DOHH2 (cell line): ENCODE results near the gene SLC7A11.

Experiments used
- H3F3A ChIP-seq: fragments of 200-600 bp; sonication (generic), shearing (Covaris generic); 2 replicates; pipeline ENCODE4 v1.6.0; 2016; ENCODE audit warnings: antibody characterized with exemption, mild to moderate bottlenecking; ENCODE audit not compliant: control insufficient read depth, insufficient read depth
- H3K27ac ChIP-seq: fragments of 200-600 bp; sonication (generic); 2 replicates; pipeline ENCODE4 v1.5.1; 2014; ENCODE audit warnings: low read depth, mild to moderate bottlenecking, low read length, moderate library complexity
- H3K27me3 ChIP-seq: fragments of 200-600 bp; sonication (generic); 2 replicates; pipeline ENCODE4 v1.6.1; 2014; ENCODE audit warnings: mild to moderate bottlenecking, low read length, mixed read lengths; ENCODE audit not compliant: control insufficient read depth
- H3K36me3 ChIP-seq: fragments of 200-600 bp; sonication (generic); 2 replicates; pipeline ENCODE4 v1.6.1; 2014; ENCODE audit warnings: mild to moderate bottlenecking, low read length, moderate library complexity, mixed read lengths; ENCODE audit not compliant: control insufficient read depth
- H3K4me1 ChIP-seq: fragments of 200-600 bp; sonication (generic); 2 replicates; pipeline ENCODE4 v1.6.1; 2014; ENCODE audit warnings: mild to moderate bottlenecking, low read length, mixed read lengths; ENCODE audit not compliant: control insufficient read depth
- H3K4me2 ChIP-seq: fragments of 200-600 bp; sonication (generic); 2 replicates; pipeline ENCODE4 v1.6.0; 2014; ENCODE audit warnings: mild to moderate bottlenecking, low read length, moderate library complexity
- H3K4me3 ChIP-seq: fragments of 200-600 bp; sonication (generic); 2 replicates; pipeline ENCODE4 v1.5.1; 2014; ENCODE audit warnings: mild to moderate bottlenecking, low read length, mixed read lengths
- H3K79me2 ChIP-seq: fragments of 200-600 bp; sonication (generic); 2 replicates; pipeline ENCODE4 v1.6.1; 2014; ENCODE audit warnings: mild to moderate bottlenecking, low read length, mixed read lengths; ENCODE audit not compliant: control insufficient read depth
- H3K9me2 ChIP-seq: fragments of 200-600 bp; sonication (generic); replicated peaks from 2 replicates; pipeline ENCODE4 v1.6.1; 2014; ENCODE audit warnings: mild to moderate bottlenecking, low read length, mixed read lengths; ENCODE audit not compliant: control insufficient read depth
- H3K9me3 ChIP-seq: fragments of 200-600 bp; sonication (generic); 2 replicates; pipeline ENCODE4 v1.6.1; 2014; ENCODE audit warnings: antibody characterized with exemption, low read length, mixed read lengths; ENCODE audit not compliant: control insufficient read depth, insufficient read depth
- H4K20me1 ChIP-seq: fragments of 200-600 bp; sonication (generic); 2 replicates; pipeline ENCODE4 v1.6.0; 2014; ENCODE audit warnings: low read depth, mild to moderate bottlenecking, antibody characterized with exemption, low read length, moderate library complexity; ENCODE audit not compliant: control insufficient read depth, insufficient read depth
- CTCF ChIP-seq: fragments of 200-600 bp; sonication (generic); IDR thresholded peaks from one replicate; pipeline ENCODE4 v1.5.1; 2014; ENCODE audit warnings: antibody characterized with exemption, mild to moderate bottlenecking, low read depth, low read length; ENCODE audit not compliant: poor library complexity, severe bottlenecking
- EZH2phosphoT487 ChIP-seq: fragments of 200-600 bp; sonication (generic); IDR thresholded peaks from 2 replicates; pipeline ENCODE4 v1.6.1; 2017; ENCODE audit warnings: borderline replicate concordance, mild to moderate bottlenecking, antibody characterized with exemption, low read length, moderate library complexity, mixed read lengths

Gene SLC7A11

GRCh38 chr4:138232364-138232763, 9.8 kb downstream of the SLC7A11 start:
- H3K27ac ChIP-seq, result no peak overlapping the region
- H3K9me2 ChIP-seq, result no peaks in the 10 kb centered on the region
- H4K20me1 ChIP-seq, result no peaks in the 10 kb centered on the region
- no peaks in the 10 kb centered on the region for H3K36me3 ChIP-seq
- peaks cover 6% of the 10 kb centered on the region; the same call in 1 of the 2 replicates for H3K4me1 ChIP-seq
- no peaks in the 10 kb centered on the region for H3F3A ChIP-seq
- no peaks in the 10 kb centered on the region for H3K9me3 ChIP-seq
- H3K4me3 ChIP-seq, result no peak overlapping the region
- TF ChIP-seq CTCF (no peak), EZH2phosphoT487 (no peak)
- no peaks in the 10 kb centered on the region for H3K79me2 ChIP-seq
- H3K4me2 ChIP-seq, result no peak overlapping the region
- H3K27me3 ChIP-seq, result no peaks in the 10 kb centered on the region

DNA sequence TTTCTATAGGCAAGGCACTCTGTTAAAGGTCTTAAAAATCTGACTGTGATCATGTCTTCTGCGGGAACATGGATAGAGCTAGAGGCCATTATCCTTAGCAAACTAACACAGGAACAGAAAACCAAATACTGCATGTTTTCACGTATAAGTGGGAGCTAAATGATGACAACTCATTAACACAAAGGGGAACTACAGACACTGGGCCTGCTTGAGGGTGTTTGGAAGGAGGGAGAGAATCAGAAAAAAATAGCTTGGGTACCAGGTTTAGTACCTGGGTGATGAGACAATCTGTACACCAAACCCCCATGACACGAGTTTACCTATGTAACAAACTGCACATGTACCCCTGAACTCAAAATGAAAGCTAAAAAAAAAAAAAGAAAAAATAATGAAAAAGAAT, 12.1 kb downstream of the SLC7A11 start:
- Histone ChIP-seq H3K27ac (no peak overlapping the region), H3K27me3 (no peaks in the 10 kb centered on the region), H3K9me2 (no peaks in the 10 kb centered on the region), H3F3A (no peaks in the 10 kb centered on the region), H3K36me3 (no peaks in the 10 kb centered on the region), H3K79me2 (no peaks in the 10 kb centered on the region), H3K4me2 (no peak overlapping the region), H3K4me3 (no peak overlapping the region), H3K9me3 (no peaks in the 10 kb centered on the region), H3K4me1 (peaks cover 5% of the 10 kb centered on the region; the same call in 1 of the 2 replicates), H4K20me1 (no peaks in the 10 kb centered on the region)
- no peak for TF ChIP-seq CTCF
- no peak for TF ChIP-seq EZH2phosphoT487

DNA sequence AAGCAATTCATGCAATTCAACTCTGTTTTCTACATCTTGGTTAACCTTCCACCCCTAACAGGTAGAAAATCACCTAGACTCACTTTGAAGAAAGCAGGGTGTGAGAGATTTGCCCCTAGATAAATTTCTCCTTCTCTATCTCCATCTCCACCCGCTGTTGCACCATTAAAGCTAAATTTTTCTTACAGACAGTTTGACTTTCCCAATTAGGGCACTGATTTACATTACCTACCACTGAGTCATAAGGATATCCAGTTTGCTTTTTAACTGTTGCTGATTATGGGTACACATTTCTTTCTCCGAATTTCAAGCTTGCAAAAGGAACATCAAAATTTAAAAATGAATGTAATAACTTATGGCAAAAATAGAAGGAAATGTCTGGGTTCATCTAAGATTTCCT, 13.0 kb downstream of the SLC7A11 start:
- H3K4me2 ChIP-seq, result no peak overlapping the region
- H3F3A ChIP-seq, result no peaks in the 10 kb centered on the region
- no peaks in the 10 kb centered on the region for H3K9me2 ChIP-seq
- no peaks in the 10 kb centered on the region for H3K9me3 ChIP-seq
- no peak overlapping the region for H3K4me3 ChIP-seq
- H3K27ac ChIP-seq, result no peak overlapping the region
- TF ChIP-seq CTCF (no peak), EZH2phosphoT487 (no peak)
- no peaks in the 10 kb centered on the region for H4K20me1 ChIP-seq
- peaks cover 5% of the 10 kb centered on the region; the same call in 1 of the 2 replicates for H3K4me1 ChIP-seq
- H3K79me2 ChIP-seq, result no peaks in the 10 kb centered on the region
- no peaks in the 10 kb centered on the region for H3K36me3 ChIP-seq
- H3K27me3 ChIP-seq, result no peaks in the 10 kb centered on the region

GRCh38 chr4:138226351-138226750, 15.8 kb downstream of the SLC7A11 start:
- Histone ChIP-seq H3K4me3 (no peak overlapping the region), H3K4me1 (peaks cover 16% of the 10 kb centered on the region), H3K9me2 (no peaks in the 10 kb centered on the region), H3K36me3 (no peaks in the 10 kb centered on the region), H3K9me3 (no peaks in the 10 kb centered on the region), H3F3A (no peaks in the 10 kb centered on the region), H3K4me2 (no peak overlapping the region), H3K27me3 (no peaks in the 10 kb centered on the region), H3K79me2 (no peaks in the 10 kb centered on the region), H3K27ac (no peak overlapping the region), H4K20me1 (no peaks in the 10 kb centered on the region)
- TF ChIP-seq CTCF (no peak), EZH2phosphoT487 (no peak)
